ENCODE measurements around the gene CLEC9A. TPM values are rescaled to one million over a fixed set of nuclear protein-coding genes. Genes with fewer than 3 reads are reported as not detected.
A peak's percentile ranks its signal among the peaks of the same experiment; 100 is the strongest.

The CLEC9A gene
- total RNA-seq, 1 donor from 2014 or later, result not detected

GRCh38 chr12:10031321-10031720, 839 bp downstream of the CLEC9A start:
- no peak for DNase-seq (ENCODE audit: low read depth)
- TF ChIP-seq CTCF (conservative IDR thresholded peaks at IDR 0.05; ENCODE audit: low read depth, low read length), result no peak
- H3K4me3 ChIP-seq (ENCODE audit: low read depth, low read length), result no peak overlapping the region

- no peak for TF ChIP-seq CTCF (conservative IDR thresholded peaks at IDR 0.05; ENCODE audit: low read depth, low read length)
- DNase-seq (ENCODE audit: low read depth), result no peak
- H3K4me3 ChIP-seq (ENCODE audit: low read depth, low read length), result no peak overlapping the region
Observed at GRCh38 chr12:10031771-10032175, 1.3 kb downstream of the CLEC9A start.

- no peak for DNase-seq (ENCODE audit: low read depth)
- peak; percentile 51 for TF ChIP-seq CTCF (conservative IDR thresholded peaks at IDR 0.05; ENCODE audit: low read depth, low read length)
- no peak overlapping the region for H3K4me3 ChIP-seq (ENCODE audit: low read depth, low read length)
Observed at GRCh38 chr12:10033783-10034545, 3.5 kb downstream of the CLEC9A start.

GRCh38 chr12:10042167-10042566, 11.7 kb downstream of the CLEC9A start:
- H3K4me3 ChIP-seq (ENCODE audit: low read depth, low read length), result no peak overlapping the region
- no peak for DNase-seq (ENCODE audit: low read depth)
- TF ChIP-seq CTCF (conservative IDR thresholded peaks at IDR 0.05; ENCODE audit: low read depth, low read length), result no peak

- DNase-seq (ENCODE audit: low read depth), result no peak
- H3K4me3 ChIP-seq (ENCODE audit: low read depth, low read length), result no peak overlapping the region
- no peak for TF ChIP-seq CTCF (conservative IDR thresholded peaks at IDR 0.05; ENCODE audit: low read depth, low read length)
Observed at GRCh38 chr12:10048526-10048925, 18.0 kb downstream of the CLEC9A start.

- no peak for TF ChIP-seq CTCF (conservative IDR thresholded peaks at IDR 0.05; ENCODE audit: low read depth, low read length)
- no peak for DNase-seq (ENCODE audit: low read depth)
- H3K4me3 ChIP-seq (ENCODE audit: low read depth, low read length), result no peak overlapping the region
Observed at GRCh38 chr12:10052193-10052913, 21.9 kb downstream of the CLEC9A start.
